B cell (primary cell): ENCODE measurements around the gene LYRM2. TPM values are rescaled to one million over a fixed set of nuclear protein-coding genes. Genes with fewer than 3 reads are reported as not detected.

ENCODE experiments used
- ATAC-seq: fragments of 200-7000 bp; cut with Tn5 transposase; one replicate; pipeline ENCODE4 v1.10.0; 2021; ENCODE audit warnings: low read depth, mild to moderate bottlenecking, moderate number of reproducible peaks, moderate library complexity
- CTCF ChIA-PET: fragments of 350-600 bp; sonication (Branson Sonifier 250); formaldehyde crosslinking; loops from one replicate; lab custom pipeline; 2021; ENCODE audit warnings: antibody characterized with exemption, inconsistent platforms; lab: Charles Lee
- POLR2A ChIA-PET: fragments of 350-600 bp; sonication (Branson Sonifier 250); formaldehyde crosslinking; loops from one replicate; lab custom pipeline; 2021; ENCODE audit warnings: antibody characterized with exemption; lab: Charles Lee
- DNase-seq: peaks from one replicate; pipeline ENCODE4 v3.0.0; 2013
- H2AFZ ChIP-seq: 2 replicates; pipeline ENCODE4 v1.6.1; 2012; ENCODE audit warnings: mild to moderate bottlenecking, low read depth, low read length; ENCODE audit not compliant: insufficient read depth, poor library complexity, severe bottlenecking
- H3K27ac ChIP-seq, 2 donors: 1 replicate in 1 of 2; 2 replicates in 1 of 2; pipeline ENCODE4 v1.5.1; 2012 to 2013; ENCODE audit warnings: low read length in 2 of 2, mild to moderate bottlenecking in 2 of 2, moderate library complexity in 1 of 2
- H3K27me3 ChIP-seq, 4 experiments: fragments of 200-600 bp in 1 of 4; sonication (generic) in 1 of 4; replicated peaks in 1 of 4; 1 replicate in 2 of 4; 2 replicates in 2 of 4; pipeline versions ENCODE4 v1.6.1 to v1.7.0; 2013 to 2016; ENCODE audit warnings: low read length in 3 of 4, mild to moderate bottlenecking in 2 of 4, mixed read lengths in 1 of 4, moderate library complexity in 1 of 4; ENCODE audit not compliant: insufficient read depth in 4 of 4, control insufficient read depth in 3 of 4; ENCODE audit errors: control extremely low read depth in 1 of 4
- H3K36me3 ChIP-seq, 2 experiments: replicated peaks in 1 of 2; 1 replicate in 1 of 2; 2 replicates in 1 of 2; pipeline versions ENCODE4 v1.6.1 to v1.7.1; 2013; ENCODE audit warnings: low read length in 1 of 2; ENCODE audit not compliant: insufficient read depth in 2 of 2, control insufficient read depth in 1 of 2; ENCODE audit errors: control extremely low read depth in 1 of 2, extremely low read depth in 1 of 2
- H3K4me1 ChIP-seq, 2 donors: fragments of 200-600 bp in 1 of 2; sonication (generic) in 1 of 2; 1 replicate in 1 of 2; 2 replicates in 1 of 2; pipeline versions ENCODE4 v1.5.1 to v1.6.1; 2013 to 2017; ENCODE audit warnings: low read length in 2 of 2; ENCODE audit not compliant: control insufficient read depth in 2 of 2, insufficient read depth in 2 of 2
- H3K4me2 ChIP-seq: replicated peaks from 2 replicates; pipeline ENCODE3; 2012; ENCODE audit warnings: mild to moderate bottlenecking, low read depth, low read length; ENCODE audit not compliant: poor library complexity, severe bottlenecking
- H3K4me3 ChIP-seq, 5 experiments: fragments of 200-600 bp in 1 of 5; sonication (generic) in 1 of 5; 1 replicate in 3 of 5; 2 replicates in 2 of 5; pipeline versions ENCODE4 v1.5.1 to v1.7.0; 2011 to 2016; ENCODE audit warnings: low read length in 4 of 5, mild to moderate bottlenecking in 4 of 5, low read depth in 2 of 5, control low read depth in 1 of 5, moderate library complexity in 1 of 5; ENCODE audit not compliant: insufficient read depth in 1 of 5; ENCODE audit errors: control extremely low read depth in 1 of 5, extremely low read depth in 1 of 5
- H3K79me2 ChIP-seq: fragments of 200-600 bp; sonication (generic); one replicate; pipeline ENCODE4 v1.6.0; 2016; ENCODE audit warnings: low read length; ENCODE audit not compliant: control insufficient read depth, insufficient read depth
- H3K9ac ChIP-seq: fragments of 200-600 bp; sonication (generic); 2 replicates; pipeline ENCODE4 v1.6.1; 2017; ENCODE audit warnings: mild to moderate bottlenecking, low read length, moderate library complexity
- H3K9me3 ChIP-seq, 3 donors: one replicate each; pipeline versions ENCODE4 v1.6.1 to v1.7.1; 2013; ENCODE audit warnings: low read length in 2 of 3; ENCODE audit not compliant: control insufficient read depth in 2 of 3, insufficient read depth in 1 of 3; ENCODE audit errors: control extremely low read depth in 1 of 3
- H4K20me1 ChIP-seq: 2 replicates; pipeline ENCODE4 v1.6.0; 2012; ENCODE audit warnings: mild to moderate bottlenecking, low read length; ENCODE audit not compliant: insufficient read depth, control insufficient read depth, poor library complexity, severe bottlenecking
- H3K27ac Mint-ChIP-seq: one replicate; pipeline ENCODE4 v1.8.0; 2021; ENCODE audit warnings: mixed read lengths
- H3K27me3 Mint-ChIP-seq: one replicate; pipeline ENCODE4 v1.8.0; 2021; ENCODE audit warnings: mixed read lengths
- H3K4me1 Mint-ChIP-seq: one replicate; pipeline ENCODE4 v1.8.0; 2021; ENCODE audit warnings: mixed read lengths
- H3K4me3 Mint-ChIP-seq: one replicate; pipeline ENCODE4 v1.8.0; 2021; ENCODE audit warnings: mixed read lengths
- H3K9me3 Mint-ChIP-seq: one replicate; pipeline ENCODE4 v1.8.0; 2022; ENCODE audit warnings: mixed read lengths; ENCODE audit not compliant: insufficient read depth
- EZH2 ChIP-seq: IDR thresholded peaks from 2 replicates; pipeline ENCODE4 v1.6.1; 2012; ENCODE audit warnings: borderline replicate concordance, low read depth, mild to moderate bottlenecking, moderate library complexity, low read length; ENCODE audit not compliant: insufficient read depth, poor library complexity, severe bottlenecking
- WGBS: methylation state at CpG from one replicate; pipeline ENCODE4 v1.1.5; 2013; ENCODE audit warnings: missing lambda C conversion rate; ENCODE audit not compliant: insufficient coverage; 5-methylcytosine and 5-hydroxymethylcytosine counted together
- intact Hi-C: fragments of 100-400 bp; cut with micrococcal nuclease; formaldehyde crosslinking; loops from one replicate; pipeline ENCODE4 v1.10.0; 2022
- polyA plus RNA-seq: library from polyadenylated mRNA; depleted of rRNA; stranded (reverse); fragments of >200 nt; gene quantifications from 2 replicates; pipeline ENCODE4 v1.2.3, GENCODE V29; 2012
- total RNA-seq, 2 donors: library from RNA; stranded (reverse); fragments of 120-200 nt in 1 of 2; gene quantifications; 1 replicate in 1 of 2; 2 replicates in 1 of 2; pipeline versions ENCODE4 v1.2.3 to v1.2.4, GENCODE V29; 2013 to 2022
- TF ChIP-seq, protein P1 (sequence below): fragments of 200-600 bp; IDR thresholded peaks from one replicate; pipeline ENCODE4 v1.8.0; 2022; ENCODE audit warnings: antibody characterized with exemption, mild to moderate bottlenecking

The LYRM2 gene
- total and polyA plus RNA-seq, 2 donors (not counting 1 experiment from before 2014, with no cell fraction given), result 17.6 to 33.7 TPM

DNA sequence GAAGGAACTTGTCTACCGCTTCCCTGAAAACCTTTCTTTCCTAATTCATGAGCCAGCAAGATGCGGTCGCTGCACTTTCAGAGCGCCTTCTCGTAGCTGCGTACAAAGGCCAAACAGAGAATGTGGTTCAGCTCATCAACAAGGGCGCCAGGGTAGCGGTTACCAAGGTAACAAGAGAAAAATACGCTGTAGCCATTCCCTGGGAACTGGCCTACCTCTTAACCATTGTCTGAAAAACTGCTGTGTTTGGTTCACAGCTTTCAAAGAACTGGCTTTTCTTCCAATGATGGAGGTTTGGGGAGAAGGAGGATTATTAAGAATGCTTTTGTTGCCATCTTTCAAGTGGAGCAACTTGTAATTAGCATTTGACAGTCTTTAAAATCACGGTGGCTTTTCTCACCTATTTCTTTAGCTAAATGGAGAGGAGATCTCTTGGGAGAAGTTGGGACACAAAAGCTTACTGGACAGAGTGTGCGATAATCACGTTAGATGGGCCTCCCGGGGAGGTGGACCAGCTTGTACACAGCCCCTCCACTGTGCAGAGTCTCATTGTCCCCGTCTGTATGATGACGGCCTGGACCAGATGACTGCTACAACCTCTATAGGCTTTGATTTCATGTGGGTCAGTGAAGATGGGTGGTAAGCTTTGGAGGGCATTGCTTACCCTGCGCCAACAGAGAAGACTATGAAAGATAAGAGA lies 71.5 kb downstream of the LYRM2 start:
- H3K9ac ChIP-seq, result no peak overlapping the region
- Mint-ChIP-seq H3K4me1 (no peaks in the 10 kb centered on the region), H3K4me3 (no peak overlapping the region), H3K27ac (no peak overlapping the region), H3K27me3 (no peaks in the 10 kb centered on the region), H3K9me3 (no peaks in the 10 kb centered on the region)
- no peak for ATAC-seq
- CTCF ChIA-PET, result no interaction called here
- no peaks in the 10 kb centered on the region for H4K20me1 ChIP-seq
- no peak overlapping the region for H3K4me2 ChIP-seq
- DNase-seq, result no peak
- H3K79me2 ChIP-seq, result no peaks in the 10 kb centered on the region
- H3K27ac ChIP-seq, result no peak overlapping the region
- H3K27me3 ChIP-seq, result no peaks in the 10 kb centered on the region
- no peaks in the 10 kb centered on the region for H3K36me3 ChIP-seq
- WGBS, result 97% methylated on average over 15 of the region's 16 CpGs
- POLR2A ChIA-PET, result no interaction called here
- no peak for TF ChIP-seq EZH2
- TF ChIP-seq, protein P1, sequence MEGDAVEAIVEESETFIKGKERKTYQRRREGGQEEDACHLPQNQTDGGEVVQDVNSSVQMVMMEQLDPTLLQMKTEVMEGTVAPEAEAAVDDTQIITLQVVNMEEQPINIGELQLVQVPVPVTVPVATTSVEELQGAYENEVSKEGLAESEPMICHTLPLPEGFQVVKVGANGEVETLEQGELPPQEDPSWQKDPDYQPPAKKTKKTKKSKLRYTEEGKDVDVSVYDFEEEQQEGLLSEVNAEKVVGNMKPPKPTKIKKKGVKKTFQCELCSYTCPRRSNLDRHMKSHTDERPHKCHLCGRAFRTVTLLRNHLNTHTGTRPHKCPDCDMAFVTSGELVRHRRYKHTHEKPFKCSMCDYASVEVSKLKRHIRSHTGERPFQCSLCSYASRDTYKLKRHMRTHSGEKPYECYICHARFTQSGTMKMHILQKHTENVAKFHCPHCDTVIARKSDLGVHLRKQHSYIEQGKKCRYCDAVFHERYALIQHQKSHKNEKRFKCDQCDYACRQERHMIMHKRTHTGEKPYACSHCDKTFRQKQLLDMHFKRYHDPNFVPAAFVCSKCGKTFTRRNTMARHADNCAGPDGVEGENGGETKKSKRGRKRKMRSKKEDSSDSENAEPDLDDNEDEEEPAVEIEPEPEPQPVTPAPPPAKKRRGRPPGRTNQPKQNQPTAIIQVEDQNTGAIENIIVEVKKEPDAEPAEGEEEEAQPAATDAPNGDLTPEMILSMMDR, result no peak
- H2AFZ ChIP-seq, result no peak overlapping the region
- H3K4me3 ChIP-seq, result no peak overlapping the region
- intact Hi-C loops, result no loop called here
- H3K9me3 ChIP-seq, result no peaks in the 10 kb centered on the region
- H3K4me1 ChIP-seq, result no peaks in the 10 kb centered on the region

GRCh38 chr6:89566008-89566800 lies 72.3 kb downstream of the LYRM2 start:
- Histone ChIP-seq H3K4me2 (no peak overlapping the region), H3K79me2 (no peaks in the 10 kb centered on the region), H4K20me1 (no peaks in the 10 kb centered on the region), H3K27me3 (no peaks in the 10 kb centered on the region), H3K9ac (no peak overlapping the region), H3K4me1 (no peaks in the 10 kb centered on the region), H3K36me3 (no peaks in the 10 kb centered on the region), H3K27ac (no peak overlapping the region), H3K9me3 (no peaks in the 10 kb centered on the region), H3K4me3 (no peak overlapping the region), H2AFZ (no peak overlapping the region)
- Mint-ChIP-seq H3K4me3 (no peak overlapping the region), H3K27ac (no peak overlapping the region), H3K27me3 (no peaks in the 10 kb centered on the region), H3K9me3 (no peaks in the 10 kb centered on the region), H3K4me1 (no peaks in the 10 kb centered on the region)
- ATAC-seq, result no peak
- intact Hi-C loops, result no loop called here
- DNase-seq, result no peak
- POLR2A ChIA-PET, result no interaction called here
- CTCF ChIA-PET, result no interaction called here
- WGBS, result 98% methylated on average over 8 of the region's 10 CpGs
- no peak for TF ChIP-seq EZH2
- TF ChIP-seq, protein P1, result no peak
